Natural killer cell treated with Interleukin-12 subunit alpha and Interleukin-12 subunit beta and Interleukin-15 and Interleukin-18, amount 100 ng/mL, for 72 hours (primary cell): Measurements from ENCODE around the gene CTNS. TPM values are rescaled to one million over a fixed set of nuclear protein-coding genes. Genes with fewer than 3 reads are reported as not detected.

Experiments used
- ATAC-seq, 2 donors: fragments of 150-1000 bp; cut with Tn5 transposase in 1 of 2; sonication (Bioruptor Pico), chemical (Tn5 transposase) in 1 of 2; 2 replicates each; pipeline ENCODE4 v1.10.0; 2021
- DNase-seq: peaks from one replicate; pipeline ENCODE4 v3.0.0; 2022; ENCODE audit warnings: low spot score
- H3K27ac Mint-ChIP-seq, 2 donors: 1 replicate in 1 of 2; 2 replicates in 1 of 2; pipeline ENCODE4 v1.8.0; 2022; ENCODE audit warnings: mixed read lengths in 2 of 2, mild to moderate bottlenecking in 1 of 2, moderate library complexity in 1 of 2
- H3K27me3 Mint-ChIP-seq, 2 donors: 1 replicate in 1 of 2; 2 replicates in 1 of 2; pipeline ENCODE4 v1.8.0; 2022; ENCODE audit warnings: mixed read lengths in 2 of 2
- H3K36me3 Mint-ChIP-seq: one replicate; pipeline ENCODE4 v1.8.0; 2022; ENCODE audit warnings: mixed read lengths
- H3K4me1 Mint-ChIP-seq, 2 donors: 1 replicate in 1 of 2; 2 replicates in 1 of 2; pipeline ENCODE4 v1.8.0; 2022; ENCODE audit warnings: low read depth in 2 of 2, mixed read lengths in 2 of 2, mild to moderate bottlenecking in 1 of 2
- H3K4me3 Mint-ChIP-seq: one replicate; pipeline ENCODE4 v1.8.0; 2022; ENCODE audit warnings: mixed read lengths
- H3K9me3 Mint-ChIP-seq: 2 replicates; pipeline ENCODE4 v1.8.0; 2022; ENCODE audit warnings: mixed read lengths
- total RNA-seq, 2 donors: library from RNA; stranded (reverse); gene quantifications; one replicate each; pipeline ENCODE4 v1.2.3, GENCODE V29; 2022

CTNS gene
- 10 to 100 TPM; 11.1 to 24.5 TPM for total RNA-seq

GRCh38 chr17:3636154-3636907, at the start of gene CTNS, which contains the start of gene SHPK:
CTNS (plus strand) TSS chr17:3636760; CDS start chr17:3640207, 3,447 bp downstream.
SHPK (minus strand) TSS chr17:3636250; CDS start chr17:3636219, 31 bp downstream.
- ATAC-seq (peak; percentile 95 to 97), DNase-seq (peak; percentile 96)
- Mint-ChIP-seq H3K9me3 (no peaks in the 10 kb centered on the region), H3K4me3 (peak within 1 kb of the TSS; percentile 89), H3K36me3 (peaks cover 4% of the 10 kb centered on the region), H3K27ac (peak within 1 kb of the TSS; percentile 90 to 93), H3K4me1 (peaks cover 32 to 34% of the 10 kb centered on the region in 2 donors), H3K27me3 (no peaks in the 10 kb centered on the region)

DNA sequence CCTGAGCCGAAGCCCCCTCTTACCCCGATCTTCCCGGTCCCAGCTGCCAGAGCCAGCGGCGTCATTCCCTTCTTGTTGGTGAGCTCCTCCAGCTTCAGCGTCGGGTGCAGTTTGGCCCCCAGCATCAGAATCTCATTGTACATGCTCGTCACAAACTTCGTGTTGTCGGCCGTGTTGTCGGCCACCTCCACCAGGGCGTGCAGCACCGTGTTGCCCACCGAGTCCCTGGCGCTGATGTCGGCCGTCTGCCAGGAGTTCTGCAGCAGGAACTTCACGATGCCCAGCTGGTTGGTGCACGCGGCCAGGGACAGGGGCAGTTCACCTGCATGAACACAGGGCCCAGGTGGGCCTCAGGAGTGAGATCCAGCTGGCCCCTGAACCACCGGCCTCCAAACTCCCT, 46.8 kb upstream of the CTNS start:
- DNase-seq (peak; percentile 61), ATAC-seq (no peak)
- Mint-ChIP-seq H3K4me3 (no peak overlapping the region), H3K36me3 (no peaks in the 10 kb centered on the region), H3K27me3 (no peaks in the 10 kb centered on the region), H3K4me1 (peaks cover 0 to 7% of the 10 kb centered on the region in 2 donors), H3K9me3 (no peaks in the 10 kb centered on the region), H3K27ac (no peak overlapping the region)

DNA sequence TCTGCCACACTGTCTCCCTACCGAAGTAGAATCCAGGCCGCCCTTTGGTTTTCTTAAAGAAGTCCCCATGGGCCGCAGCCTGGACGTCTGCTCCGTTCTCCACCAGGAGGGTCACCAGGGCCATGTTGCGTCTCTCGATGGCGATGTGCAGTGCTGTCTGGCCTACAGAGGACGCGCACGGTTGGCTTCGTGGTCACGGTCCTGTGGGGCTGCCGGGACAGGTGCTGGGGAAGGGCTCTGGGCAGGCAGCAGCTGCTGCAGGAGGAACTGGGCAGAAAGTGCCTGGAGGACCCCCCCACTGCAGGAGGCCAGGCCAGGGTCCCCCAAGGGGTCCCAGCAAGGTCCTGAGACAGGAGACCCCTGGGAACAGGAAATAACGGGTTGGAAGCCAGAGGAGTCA, 46.3 kb upstream of the CTNS start:
- DNase-seq (no peak), ATAC-seq (no peak)
- H3K27ac Mint-ChIP-seq: no peak overlapping the region
- H3K9me3 Mint-ChIP-seq: no peaks in the 10 kb centered on the region
- H3K27me3 Mint-ChIP-seq: no peaks in the 10 kb centered on the region
- peaks cover 0 to 7% of the 10 kb centered on the region in 2 donors for H3K4me1 Mint-ChIP-seq
- H3K4me3 Mint-ChIP-seq: no peak overlapping the region
- H3K36me3 Mint-ChIP-seq: no peaks in the 10 kb centered on the region

DNA sequence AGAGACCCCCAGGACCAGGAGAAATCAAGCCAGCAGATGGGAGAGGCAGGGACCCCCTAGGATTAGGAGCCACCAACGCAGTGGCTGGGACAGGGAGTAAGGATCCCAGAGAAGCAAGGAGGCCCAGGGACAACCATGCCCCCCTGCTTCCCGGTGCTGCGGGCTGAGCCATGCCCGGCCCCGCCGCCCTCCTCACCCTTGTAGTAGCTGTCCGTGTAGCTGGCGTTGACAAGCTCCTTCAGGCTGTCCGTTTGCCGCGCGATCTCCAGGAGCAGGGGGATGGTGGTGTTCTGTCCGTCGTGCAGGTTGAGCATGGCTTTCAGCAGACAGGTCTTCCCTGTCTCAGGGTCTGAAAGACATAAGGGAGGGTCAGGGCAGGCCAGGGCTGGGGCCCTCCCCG, 45.8 kb upstream of the CTNS start:
- ATAC-seq (no peak), DNase-seq (no peak)
- no peaks in the 10 kb centered on the region for H3K36me3 Mint-ChIP-seq
- H3K9me3 Mint-ChIP-seq: no peaks in the 10 kb centered on the region
- H3K4me3 Mint-ChIP-seq: no peak overlapping the region
- H3K27me3 Mint-ChIP-seq: no peaks in the 10 kb centered on the region
- H3K27ac Mint-ChIP-seq: no peak overlapping the region
- peaks cover 0 to 7% of the 10 kb centered on the region in 2 donors for H3K4me1 Mint-ChIP-seq

- H3K4me3 Mint-ChIP-seq: no peak overlapping the region
- no peaks in the 10 kb centered on the region for H3K27me3 Mint-ChIP-seq
- H3K4me1 Mint-ChIP-seq: peaks cover 0 to 7% of the 10 kb centered on the region in 2 donors
- no peak for DNase-seq
- no peaks in the 10 kb centered on the region for H3K36me3 Mint-ChIP-seq
- no peak for ATAC-seq
- no peak overlapping the region for H3K27ac Mint-ChIP-seq
- no peaks in the 10 kb centered on the region for H3K9me3 Mint-ChIP-seq
Observed at GRCh38 chr17:3592216-3592860, 44.2 kb upstream of the CTNS start.

GRCh38 chr17:3593384-3593783, 43.2 kb upstream of the CTNS start:
- DNase-seq (no peak), ATAC-seq (no peak)
- no peak overlapping the region for H3K4me3 Mint-ChIP-seq
- H3K27me3 Mint-ChIP-seq: no peaks in the 10 kb centered on the region
- H3K4me1 Mint-ChIP-seq: peaks cover 0 to 7% of the 10 kb centered on the region in 2 donors
- no peaks in the 10 kb centered on the region for H3K9me3 Mint-ChIP-seq
- H3K27ac Mint-ChIP-seq: no peak overlapping the region
- no peaks in the 10 kb centered on the region for H3K36me3 Mint-ChIP-seq

DNA sequence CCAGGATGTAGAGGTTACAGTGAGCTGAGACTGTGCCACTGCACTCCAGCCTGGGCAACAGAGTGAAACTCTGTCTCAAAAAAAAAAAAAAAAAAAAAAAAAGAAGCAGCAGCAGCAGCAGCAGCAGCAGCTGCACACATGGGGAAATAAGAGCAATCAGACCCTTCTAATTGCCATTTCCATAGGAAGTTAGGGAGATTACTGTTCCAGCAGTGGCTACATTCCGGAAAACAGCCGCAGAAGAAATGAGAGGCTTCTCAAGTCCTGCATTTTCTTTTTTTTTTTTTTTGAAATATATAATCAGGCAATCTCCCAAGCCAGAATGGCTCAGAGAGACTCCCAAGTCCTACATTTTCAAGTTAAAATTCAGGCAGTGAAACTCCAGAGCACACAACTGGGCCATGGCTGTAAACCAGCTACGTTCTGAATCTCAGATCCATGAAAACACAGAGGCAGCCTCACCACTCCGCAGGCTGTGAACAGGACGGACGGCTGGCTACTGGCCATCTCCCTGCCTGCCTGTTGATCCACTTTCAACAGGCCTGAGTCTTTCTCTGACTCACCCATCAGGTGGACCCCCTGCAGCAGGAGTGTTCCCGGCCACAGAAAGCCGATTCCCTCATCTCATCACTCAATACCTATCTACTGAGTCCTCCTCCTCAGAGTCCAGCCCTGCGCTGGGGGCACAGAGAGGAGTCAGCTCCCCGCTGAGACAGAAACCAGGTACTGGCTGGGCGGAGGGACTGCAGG, 42.3 kb upstream of the CTNS start:
- ATAC-seq: no peak
- H3K9me3 Mint-ChIP-seq: no peaks in the 10 kb centered on the region
- peaks cover 0 to 7% of the 10 kb centered on the region in 2 donors for H3K4me1 Mint-ChIP-seq
- no peaks in the 10 kb centered on the region for H3K27me3 Mint-ChIP-seq
- H3K4me3 Mint-ChIP-seq: no peak overlapping the region
- no peak for DNase-seq
- H3K27ac Mint-ChIP-seq: no peak overlapping the region
- no peaks in the 10 kb centered on the region for H3K36me3 Mint-ChIP-seq

- H3K27me3 Mint-ChIP-seq: no peaks in the 10 kb centered on the region
- peaks cover 0 to 2% of the 10 kb centered on the region in 2 donors for H3K4me1 Mint-ChIP-seq
- no peak for ATAC-seq
- peak; percentile 3 for DNase-seq
- H3K27ac Mint-ChIP-seq: no peak overlapping the region
- no peaks in the 10 kb centered on the region for H3K9me3 Mint-ChIP-seq
- no peaks in the 10 kb centered on the region for H3K36me3 Mint-ChIP-seq
- H3K4me3 Mint-ChIP-seq: no peak overlapping the region
Observed at GRCh38 chr17:3594976-3595375, 41.6 kb upstream of the CTNS start.

- peaks cover 0 to 5% of the 10 kb centered on the region in 2 donors for H3K4me1 Mint-ChIP-seq
- no peak overlapping the region for H3K4me3 Mint-ChIP-seq
- DNase-seq (peak; percentile 35), ATAC-seq (no peak)
- no peaks in the 10 kb centered on the region for H3K9me3 Mint-ChIP-seq
- H3K36me3 Mint-ChIP-seq: no peaks in the 10 kb centered on the region
- H3K27ac Mint-ChIP-seq: no peak overlapping the region
- H3K27me3 Mint-ChIP-seq: no peaks in the 10 kb centered on the region
Observed at GRCh38 chr17:3596804-3597464, 39.6 kb upstream of the CTNS start.

DNA sequence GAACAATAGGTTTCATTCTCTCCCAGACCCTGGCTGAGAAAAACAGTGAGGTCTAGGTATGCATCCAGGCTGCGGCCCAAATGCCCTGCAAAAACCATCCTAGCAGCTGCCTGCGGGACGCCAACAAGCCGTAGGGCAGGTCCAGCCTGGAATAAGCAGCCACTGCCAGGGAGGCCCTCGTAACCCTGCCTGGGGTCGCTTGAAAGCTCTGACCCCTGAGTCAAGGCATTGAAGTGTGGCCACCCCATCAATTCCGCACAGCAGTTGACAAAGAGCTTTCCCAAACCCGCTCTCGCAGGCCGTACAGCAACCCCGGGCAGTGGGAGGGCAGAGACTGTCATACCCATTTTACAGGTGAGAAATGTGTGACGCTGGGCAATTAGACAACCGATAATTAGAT, 38.5 kb upstream of the CTNS start:
- Mint-ChIP-seq H3K4me1 (peaks cover 0 to 5% of the 10 kb centered on the region in 2 donors), H3K27ac (no peak overlapping the region), H3K4me3 (no peak overlapping the region), H3K9me3 (no peaks in the 10 kb centered on the region), H3K27me3 (no peaks in the 10 kb centered on the region), H3K36me3 (no peaks in the 10 kb centered on the region)
- DNase-seq: peak; percentile 35
- ATAC-seq: no peak

DNA sequence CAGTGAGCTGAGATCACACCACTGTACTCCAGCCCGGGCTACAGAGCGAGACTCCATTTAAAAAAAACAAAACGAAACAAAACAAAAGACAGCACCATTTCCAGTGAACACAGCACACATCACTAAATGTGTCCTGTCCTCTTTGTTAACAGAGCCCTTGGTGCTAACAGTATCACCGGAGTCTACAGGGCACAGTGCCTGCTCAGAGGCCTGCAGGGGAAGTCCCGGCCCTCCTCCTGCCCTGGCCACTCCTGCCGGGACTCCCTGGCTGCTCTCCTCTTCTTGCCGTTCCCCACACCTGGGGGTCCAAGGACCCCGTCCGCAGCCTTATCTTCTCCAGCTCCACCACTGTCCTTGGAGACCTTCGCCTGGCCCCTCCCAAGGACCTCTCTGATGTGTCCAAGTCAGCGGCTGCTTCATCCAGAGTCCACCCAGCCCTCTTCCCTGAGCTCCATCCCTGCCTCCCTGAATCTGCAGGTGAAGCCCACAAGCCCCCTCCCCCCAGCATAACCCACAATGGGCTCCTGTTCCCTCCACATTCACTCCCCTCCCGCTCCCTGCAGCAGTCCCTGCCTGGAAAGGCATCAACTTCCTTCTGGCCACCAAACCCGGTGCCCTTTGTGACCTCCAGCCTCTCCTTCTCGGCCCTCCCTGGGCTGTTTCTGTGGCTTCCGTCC, 35.9 kb upstream of the CTNS start:
- Mint-ChIP-seq H3K27me3 (no peaks in the 10 kb centered on the region), H3K4me3 (no peak overlapping the region), H3K4me1 (peaks cover 0 to 10% of the 10 kb centered on the region in 2 donors), H3K9me3 (no peaks in the 10 kb centered on the region), H3K27ac (peak overlapping the region in 1 of 2 donors; percentile 78), H3K36me3 (no peaks in the 10 kb centered on the region)
- DNase-seq (no peak), ATAC-seq (peak in 1 of 2 donors; percentile 7)

DNA sequence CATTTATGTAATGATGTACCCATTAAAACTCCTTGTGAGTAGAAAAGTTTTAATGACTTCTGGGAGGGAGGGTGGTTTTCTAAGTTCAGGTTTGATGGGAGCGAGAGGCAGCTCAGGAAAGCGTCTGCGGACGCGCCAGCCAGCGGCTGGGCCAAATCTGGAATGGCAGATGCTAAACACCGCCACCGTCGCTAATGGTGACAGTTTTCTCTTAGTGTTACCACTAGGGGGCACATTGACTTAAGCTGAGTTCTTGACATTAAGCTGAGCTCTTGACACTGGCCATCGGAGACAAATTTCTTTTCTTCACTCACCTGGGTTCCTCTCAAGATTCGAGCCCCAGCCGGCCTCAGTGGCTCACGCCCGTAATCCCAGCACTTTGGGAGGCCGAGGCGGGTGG, 34.1 kb upstream of the CTNS start:
- ATAC-seq: no peak
- H3K27ac Mint-ChIP-seq: no peak overlapping the region
- DNase-seq: no peak

More for the DNA sequence above, 34.1 kb upstream of the CTNS start:
- H3K36me3 Mint-ChIP-seq: no peaks in the 10 kb centered on the region
- no peak overlapping the region for H3K4me3 Mint-ChIP-seq
- H3K9me3 Mint-ChIP-seq: no peaks in the 10 kb centered on the region
- H3K27me3 Mint-ChIP-seq: no peaks in the 10 kb centered on the region
- peaks cover 0 to 10% of the 10 kb centered on the region in 2 donors for H3K4me1 Mint-ChIP-seq
